ENCODE data around the gene SLC25A17. TPM values are rescaled to one million over a fixed set of nuclear protein-coding genes. Genes with fewer than 3 reads are reported as not detected.
A peak's percentile ranks its signal among the peaks of the same experiment; 100 is the strongest.
"Not testable (repeated sequence)": the region's sequence is repeated elsewhere in the genome, so short reads cannot be mapped to it uniquely, and the experiment has no call there.

SLC25A17 gene, protein sequence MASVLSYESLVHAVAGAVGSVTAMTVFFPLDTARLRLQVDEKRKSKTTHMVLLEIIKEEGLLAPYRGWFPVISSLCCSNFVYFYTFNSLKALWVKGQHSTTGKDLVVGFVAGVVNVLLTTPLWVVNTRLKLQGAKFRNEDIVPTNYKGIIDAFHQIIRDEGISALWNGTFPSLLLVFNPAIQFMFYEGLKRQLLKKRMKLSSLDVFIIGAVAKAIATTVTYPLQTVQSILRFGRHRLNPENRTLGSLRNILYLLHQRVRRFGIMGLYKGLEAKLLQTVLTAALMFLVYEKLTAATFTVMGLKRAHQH
- 10 to 100 TPM; 11.0 to 19.0 (median 15.5) TPM for total RNA-seq

DNA sequence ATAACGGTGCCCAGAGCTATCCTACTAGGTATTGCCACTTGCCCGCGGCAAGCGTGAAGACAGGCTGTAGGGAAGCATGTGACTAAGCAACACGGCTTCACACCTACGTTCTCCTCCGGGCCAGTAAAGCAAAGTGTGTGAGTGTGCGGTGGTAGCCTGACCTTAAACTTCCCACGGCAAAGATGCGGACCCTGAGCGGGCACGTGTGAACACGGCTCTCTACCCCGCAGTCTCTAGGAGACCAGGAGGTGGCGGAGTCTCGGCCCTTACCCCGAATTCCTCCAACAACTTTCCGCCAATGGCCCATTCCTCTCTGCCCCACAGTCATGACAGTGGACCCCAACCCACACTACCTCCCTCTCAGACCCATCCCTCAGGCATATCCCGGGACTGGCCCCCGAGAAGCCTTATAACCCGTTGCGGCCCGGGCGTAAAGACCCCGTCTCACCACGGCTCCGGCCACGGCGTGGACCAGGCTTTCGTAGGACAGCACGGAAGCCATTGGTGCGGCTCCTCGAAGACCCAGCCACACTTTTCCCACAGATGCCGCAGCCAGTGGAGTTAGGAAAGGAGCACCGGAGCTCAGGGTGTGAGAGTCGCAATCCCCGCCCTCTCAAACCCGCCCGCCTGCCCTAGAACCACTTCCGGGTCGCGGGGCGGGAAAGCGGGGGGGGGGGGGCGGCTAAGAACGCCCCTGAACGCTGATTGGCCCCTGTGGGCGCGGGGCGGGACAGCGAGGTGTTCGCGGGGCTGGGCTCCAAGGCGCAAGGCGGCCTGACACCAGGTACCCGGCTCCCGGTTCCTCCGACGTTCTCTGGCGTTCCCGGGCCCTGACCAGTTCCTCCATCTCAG lies at the start of gene SLC25A17:
TSS of gene SLC25A17 (minus strand) at position 600 of the 852 bp plus-strand sequence. CDS start at position 502, 98 bp downstream.
- peak in 1 of 4 donors; percentile 40 for TF ChIP-seq POLR2A (IDR thresholded peaks at IDR 0.05)
- TF ChIP-seq, protein P1, sequence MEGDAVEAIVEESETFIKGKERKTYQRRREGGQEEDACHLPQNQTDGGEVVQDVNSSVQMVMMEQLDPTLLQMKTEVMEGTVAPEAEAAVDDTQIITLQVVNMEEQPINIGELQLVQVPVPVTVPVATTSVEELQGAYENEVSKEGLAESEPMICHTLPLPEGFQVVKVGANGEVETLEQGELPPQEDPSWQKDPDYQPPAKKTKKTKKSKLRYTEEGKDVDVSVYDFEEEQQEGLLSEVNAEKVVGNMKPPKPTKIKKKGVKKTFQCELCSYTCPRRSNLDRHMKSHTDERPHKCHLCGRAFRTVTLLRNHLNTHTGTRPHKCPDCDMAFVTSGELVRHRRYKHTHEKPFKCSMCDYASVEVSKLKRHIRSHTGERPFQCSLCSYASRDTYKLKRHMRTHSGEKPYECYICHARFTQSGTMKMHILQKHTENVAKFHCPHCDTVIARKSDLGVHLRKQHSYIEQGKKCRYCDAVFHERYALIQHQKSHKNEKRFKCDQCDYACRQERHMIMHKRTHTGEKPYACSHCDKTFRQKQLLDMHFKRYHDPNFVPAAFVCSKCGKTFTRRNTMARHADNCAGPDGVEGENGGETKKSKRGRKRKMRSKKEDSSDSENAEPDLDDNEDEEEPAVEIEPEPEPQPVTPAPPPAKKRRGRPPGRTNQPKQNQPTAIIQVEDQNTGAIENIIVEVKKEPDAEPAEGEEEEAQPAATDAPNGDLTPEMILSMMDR (IDR thresholded peaks at IDR 0.05): peak in 5 of 6 experiments; percentile 25 to 41 (median 36)
- no peaks in the 10 kb centered on the region for H3K9me3 ChIP-seq
- H3K4me3 ChIP-seq: peak within 1 kb of the TSS; percentile 75 to 97 (median 86)
- peaks cover 10 to 32% (median 18%) of the 10 kb centered on the region in 3 donors for H3K4me1 ChIP-seq
- 0% methylated on average over 18 to 21 of the region's 61 CpGs for WGBS, 2 donors
- DNase-seq: peak; percentile 16
- intact Hi-C loops (cut with DNase I): no loop called here
- peak within 1 kb of the TSS; percentile 85 to 90 (median 86) for H3K27ac ChIP-seq
- H3K36me3 ChIP-seq: peaks cover 0 to 18% (median 2%) of the 10 kb centered on the region in 3 donors
- no peaks in the 10 kb centered on the region for H3K27me3 ChIP-seq

DNA sequence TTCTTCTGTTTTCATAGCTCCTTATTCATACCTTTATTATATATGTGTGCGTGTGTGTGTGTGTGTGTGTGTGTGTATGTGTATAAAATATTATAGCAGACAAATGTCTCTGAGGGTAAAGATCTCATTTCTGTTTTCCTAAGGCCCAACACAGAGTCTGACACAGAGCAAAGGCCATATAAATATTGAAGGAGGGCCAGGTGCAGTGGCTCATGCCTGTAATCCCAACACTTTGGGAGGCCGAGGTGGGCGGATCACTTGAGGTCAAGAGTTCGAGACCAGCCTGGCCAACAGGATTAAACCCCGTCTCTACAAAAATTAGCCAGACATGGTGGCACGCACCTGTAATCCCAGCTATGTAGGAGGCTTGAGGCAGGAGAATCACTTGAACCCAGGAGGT lies 49.2 kb upstream of the SLC25A17 start:
- H3K27ac ChIP-seq; H3K9me3 ChIP-seq; H3K27me3 ChIP-seq; DNase-seq; H3K4me3 ChIP-seq; intact Hi-C loops (cut with DNase I); H3K4me1 ChIP-seq: not testable (repeated sequence)
- H3K36me3 ChIP-seq: peaks cover 0 to 41% (median 0%) of the 10 kb centered on the region in 3 donors
- 66 to 88% methylated on average over 6 of the region's 6 CpGs for WGBS, 2 donors

DNA sequence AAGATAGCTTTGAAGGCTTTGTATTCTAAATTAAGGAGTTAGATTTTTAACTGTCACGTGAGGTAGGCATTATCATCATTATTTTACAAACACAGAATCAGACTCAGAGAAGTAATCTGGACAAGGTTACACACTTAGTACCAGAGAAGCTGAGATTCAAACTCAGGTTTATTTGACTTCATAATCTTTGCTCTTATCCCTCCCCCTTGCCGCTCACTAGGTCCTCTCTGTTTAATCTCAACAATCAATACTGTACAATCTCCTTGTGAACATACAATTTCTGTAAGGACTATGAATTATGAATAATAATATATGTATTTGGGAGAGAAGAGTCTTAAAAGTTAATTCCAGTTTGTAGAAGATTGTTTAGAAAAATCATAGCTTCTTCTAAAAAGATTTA lies 48.0 kb upstream of the SLC25A17 start:
- DNase-seq: no peak
- H3K36me3 ChIP-seq: peaks cover 0 to 30% (median 0%) of the 10 kb centered on the region in 3 donors
- whole genome bisulfite sequencing, 2 donors: 92% methylated on average over 2 of the region's 2 CpGs
- no peak overlapping the region for H3K27ac ChIP-seq
- no peak overlapping the region for H3K4me3 ChIP-seq
- no peaks in the 10 kb centered on the region for H3K27me3 ChIP-seq
- H3K4me1 ChIP-seq: no peaks in the 10 kb centered on the region
- intact Hi-C loops (cut with DNase I): no loop called here
- no peak for TF ChIP-seq POLR2A (IDR thresholded peaks at IDR 0.05)
- TF ChIP-seq, protein P1 (IDR thresholded peaks at IDR 0.05): no peak
- H3K9me3 ChIP-seq: no peaks in the 10 kb centered on the region

DNA sequence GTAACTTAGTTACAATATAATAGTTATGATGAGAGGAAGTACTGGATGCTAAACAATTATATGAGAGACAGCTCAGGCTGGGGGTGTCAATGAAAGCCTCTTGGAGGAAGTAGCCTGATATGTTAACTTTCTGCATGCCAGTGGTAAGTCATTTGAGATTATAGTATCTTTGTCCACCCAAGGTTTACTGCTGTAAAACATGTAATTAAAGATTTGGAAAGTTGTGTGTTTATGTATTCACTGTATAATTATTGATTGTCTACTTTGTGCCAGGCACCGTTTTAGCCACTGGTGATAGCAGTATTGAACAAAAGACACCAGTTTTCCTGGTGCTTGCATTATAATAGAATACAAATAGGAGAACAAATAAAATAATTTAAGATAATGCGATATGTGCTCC lies 43.4 kb upstream of the SLC25A17 start:
- intact Hi-C loops (cut with DNase I): no loop called here
- Histone ChIP-seq H3K4me1 (peaks cover 7 to 17% (median 8%) of the 10 kb centered on the region in 3 donors), H3K27me3 (no peaks in the 10 kb centered on the region), H3K4me3 (no peak overlapping the region), H3K9me3 (no peaks in the 10 kb centered on the region), H3K36me3 (peaks cover 0 to 22% (median 0%) of the 10 kb centered on the region in 3 donors), H3K27ac (no peak overlapping the region)
- TF ChIP-seq, protein P1 (IDR thresholded peaks at IDR 0.05): no peak
- no peak for TF ChIP-seq POLR2A (IDR thresholded peaks at IDR 0.05)
- 93 to 100% methylated on average over 2 of the region's 2 CpGs for WGBS, 2 donors
- no peak for DNase-seq

DNA sequence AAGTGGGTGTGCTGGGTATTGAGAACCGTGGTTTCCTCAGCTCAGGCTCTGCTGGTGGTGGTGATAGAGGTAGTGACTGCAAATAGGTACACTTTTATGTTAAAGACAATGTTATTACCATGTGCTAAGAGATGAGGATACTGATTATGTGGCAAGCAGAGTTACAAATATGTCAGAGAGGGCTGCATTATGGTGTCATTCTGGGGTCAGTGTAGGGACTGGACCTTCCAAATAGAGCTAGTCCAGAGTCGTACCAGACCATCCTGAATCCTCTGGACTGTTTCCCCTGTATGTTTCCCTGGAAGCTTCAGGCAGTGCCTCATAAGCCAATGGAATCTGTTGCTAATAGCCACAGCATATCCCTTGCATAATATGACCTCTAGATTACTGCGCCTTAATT lies 42.9 kb upstream of the SLC25A17 start, which contains the start of gene DNAJB7:
TSS of gene DNAJB7 (minus strand) at position 101 of the 400 bp plus-strand sequence. CDS start 119 bp downstream, outside the sequence.
- Histone ChIP-seq H3K27me3 (no peaks in the 10 kb centered on the region), H3K9me3 (no peaks in the 10 kb centered on the region), H3K4me1 (peaks cover 7 to 18% (median 8%) of the 10 kb centered on the region in 3 donors), H3K27ac (no peak within 1 kb of the TSS), H3K36me3 (peaks cover 0 to 22% (median 0%) of the 10 kb centered on the region in 3 donors), H3K4me3 (no peak within 1 kb of the TSS)
- intact Hi-C loops (cut with DNase I): no loop called here
- DNase-seq: no peak
- WGBS, 2 donors: 87 to 93% methylated on average over 3 of the region's 3 CpGs
- TF ChIP-seq, protein P1 (IDR thresholded peaks at IDR 0.05): no peak
- TF ChIP-seq POLR2A (IDR thresholded peaks at IDR 0.05): no peak

All from esophagus squamous epithelium (tissue), 5 donors.